K562 (cell line): ENCODE measurements around the gene LAIR1. TPM values are rescaled to one million over a fixed set of nuclear protein-coding genes. Genes with fewer than 3 reads are reported as not detected.

Experiments used
- ATAC-seq: fragments of 200-7000 bp; cut with Tn5 transposase; 3 replicates; pipeline ENCODE4 v1.9.1; 2020; ENCODE audit warnings: moderate library complexity
- BruUV-seq: library from RNA; stranded (reverse); fragments of 400-500 nt; replicated peaks from 2 replicates; lab custom pipeline; 2021; lab: Mats Ljungman, UMichigan
- CTCF ChIA-PET: fragments of 300-600 bp; formaldehyde crosslinking; extraction: SDS; loops from one replicate; lab custom pipeline; 2021; ENCODE audit warnings: low intra/inter-chr PET ratio; lab: Yijun Ruan, JAX
- POLR2A ChIA-PET: fragments of 300-600, 350-650 bp; sonication (Branson Sonifier 250); formaldehyde crosslinking; extraction: SDS; loops from one replicate; lab custom pipeline; 2021; ENCODE audit warnings: antibody characterized with exemption, inconsistent platforms; lab: Yijun Ruan, JAX
- DNase-seq, 4 experiments: peaks; one replicate each; pipeline versions ENCODE4 v3.0.0 to v3.0.0-alpha.2; 2011 to 2018; ENCODE audit warnings: low spot score in 3 of 4, mixed read lengths in 3 of 4; ENCODE audit errors: extremely low read depth in 1 of 4
- FAIRE-seq: peaks from 2 replicates; lab custom pipeline; 2011; peaks lifted over from hg19 to GRCh38; lab: Jason Lieb, UNC
- H2AFZ ChIP-seq: 2 replicates; pipeline ENCODE4 v1.6.0; 2011; ENCODE audit warnings: low read depth, low read length, control low read depth, inconsistent platforms
- H3K27ac ChIP-seq: fragments of 200-600 bp; 3 replicates; pipeline ENCODE4 v1.8.0; 2011; ENCODE audit warnings: low read depth, mild to moderate bottlenecking, control low read depth, inconsistent platforms, low read length, moderate library complexity, mixed read lengths; ENCODE audit errors: extremely low read depth
- H3K27me3 ChIP-seq, 2 experiments: fragments of 300-600 bp in 1 of 2; 2 replicates in 1 of 2; 3 replicates in 1 of 2; pipeline versions ENCODE4 v1.6.0 to v1.8.0; 2011; ENCODE audit warnings: inconsistent platforms in 2 of 2, low read length in 2 of 2, mild to moderate bottlenecking in 1 of 2, mixed read lengths in 1 of 2, moderate library complexity in 1 of 2; ENCODE audit not compliant: control insufficient read depth in 2 of 2, insufficient read depth in 2 of 2
- H3K36me3 ChIP-seq: fragments of 300-600 bp; 3 replicates; pipeline ENCODE4 v1.8.0; 2011; ENCODE audit warnings: mild to moderate bottlenecking, low read length, inconsistent platforms; ENCODE audit not compliant: control insufficient read depth, insufficient read depth
- H3K4me1 ChIP-seq, 2 experiments: fragments of 200-600 bp in 1 of 2; replicated peaks in 1 of 2; 2 replicates in 1 of 2; 3 replicates in 1 of 2; pipeline versions ENCODE4 v1.5.1 to v1.8.0; 2011; ENCODE audit warnings: inconsistent platforms in 2 of 2, low read length in 2 of 2, mild to moderate bottlenecking in 1 of 2, mixed read lengths in 1 of 2, moderate library complexity in 1 of 2; ENCODE audit not compliant: control insufficient read depth in 2 of 2, insufficient read depth in 2 of 2
- H3K4me2 ChIP-seq: 2 replicates; pipeline ENCODE4 v1.6.1; 2011; ENCODE audit warnings: low read length, control low read depth, inconsistent platforms, mixed read lengths; ENCODE audit not compliant: insufficient read depth
- H3K4me3 ChIP-seq: fragments of 200-600 bp; sonication (generic), shearing (Covaris generic); 2 replicates; pipeline ENCODE4 v1.5.1; 2016; ENCODE audit warnings: control low read depth, inconsistent platforms
- H3K79me2 ChIP-seq: fragments of 200-600 bp; 3 replicates; pipeline ENCODE4 v1.8.0; 2011; ENCODE audit warnings: low read length, inconsistent platforms; ENCODE audit not compliant: control insufficient read depth, insufficient read depth
- H3K9ac ChIP-seq, 2 experiments: 2 replicates each; pipeline versions ENCODE4 v1.6.0 to v1.6.1; 2011; ENCODE audit warnings: low read depth in 2 of 2, low read length in 2 of 2, control low read depth in 1 of 2, inconsistent platforms in 1 of 2, mild to moderate bottlenecking in 1 of 2, mixed read lengths in 1 of 2; ENCODE audit not compliant: insufficient read depth in 1 of 2
- H3K9me1 ChIP-seq: one replicate; pipeline ENCODE4 v1.6.0; 2011; ENCODE audit warnings: inconsistent platforms, mild to moderate bottlenecking, low read length, moderate library complexity; ENCODE audit not compliant: control insufficient read depth, insufficient read depth
- H3K9me3 ChIP-seq: replicated peaks from 2 replicates; pipeline ENCODE4 v1.5.1; 2011; ENCODE audit warnings: low read depth, low read length, inconsistent platforms; ENCODE audit not compliant: control insufficient read depth, insufficient read depth
- H4K20me1 ChIP-seq: replicated peaks from 2 replicates; pipeline ENCODE4 v1.6.1; 2011; ENCODE audit warnings: low read length, inconsistent platforms, mixed read lengths; ENCODE audit not compliant: control insufficient read depth, insufficient read depth
- HNRNPH1 ChIP-seq: fragments of 200-400 bp; formaldehyde crosslinking; optimal IDR thresholded peaks from 2 replicates; pipeline ENCODE3; 2017; ENCODE audit warnings: low read depth, mild to moderate bottlenecking, low read length, moderate library complexity
- NKRF ChIP-seq: fragments of 450-650 bp; IDR thresholded peaks from 2 replicates; pipeline ENCODE4 v1.6.1; 2016; ENCODE audit warnings: borderline replicate concordance
- WGBS: fragments of 100-300 bp; shearing (Covaris generic); methylation state at CpG from one replicate; pipeline ENCODE4 v1.1.6; 2016; ENCODE audit warnings: low coverage, mixed read lengths; ENCODE audit not compliant: insufficient coverage; ENCODE audit errors: missing lambda C conversion rate; 5-methylcytosine and 5-hydroxymethylcytosine counted together
- in situ Hi-C: fragments of 300-500 bp; cut with MboI; formaldehyde crosslinking; loops from 4 replicates; pipeline ENCODE4 v1.15.0; 2018; ENCODE audit warnings: inconsistent platforms, mixed read lengths
- intact Hi-C: fragments of 100-400 bp; cut with micrococcal nuclease; formaldehyde crosslinking; loops from 2 replicates; pipeline ENCODE4 v1.14.2; 2022
- polyA plus RNA-seq, 8 experiments: library from polyadenylated mRNA; depleted of rRNA in 4 of 8; stranded (reverse) in 5 of 8; unstranded in 3 of 8; fragments of >200 nt; fragmentation: Nextera tagmentation in 2 of 8; fragmentation: Illumina TruSeq in 1 of 8; extraction: Ambion mirVana in 2 of 8; extraction: Trizol in 1 of 8; gene quantifications; 2 replicates each; pipeline versions ENCODE4 v1.2.1 to v1.2.3, GENCODE V29; 2011 to 2014; ENCODE audit warnings: inconsistent platforms in 1 of 8, missing spikeins in 1 of 8
- total RNA-seq, 7 experiments: library from RNA; depleted of rRNA in 6 of 7; stranded (reverse); fragments of >200 nt in 6 of 7; fragmentation: Illumina TruSeq in 2 of 7; extraction: Trizol in 2 of 7; gene quantifications; 2 replicates each; pipeline versions ENCODE4 v1.2.1 to v1.2.3, GENCODE V29; 2011 to 2021; ENCODE audit warnings: low replicate concordance in 1 of 7

The LAIR1 gene
- total and polyA plus RNA-seq, 9 of the 15 experiments (the other 6 are each of a cell fraction or from before 2014, with no cell fraction given): 0.12 to 0.54 (median 0.24) TPM; not detected in 6

- Histone ChIP-seq H3K27me3 (peaks cover 2 to 46% of the 10 kb centered on the region in 2 experiments; a peak in 3 of 5 replicates), H3K36me3 (no peaks in the 10 kb centered on the region), H3K27ac (no peak overlapping the region), H2AFZ (no peak overlapping the region), H3K9me3 (no peaks in the 10 kb centered on the region), H4K20me1 (no peaks in the 10 kb centered on the region), H3K4me1 (peaks cover 0 to 3% of the 10 kb centered on the region in 2 experiments; a peak in 2 of 5 replicates), H3K79me2 (no peaks in the 10 kb centered on the region), H3K4me2 (no peak overlapping the region), H3K4me3 (no peak overlapping the region), H3K9me1 (no peaks in the 10 kb centered on the region), H3K9ac (no peak overlapping the region)
- in situ Hi-C loops: no loop called here
- no peak for TF ChIP-seq HNRNPH1
- no peak for TF ChIP-seq NKRF
- BruUV-seq: no TSS peak
- ChIA-PET POLR2A (no interaction called here), CTCF (interaction anchor here (0.5 kb wide), 1 partner anchor 24 kb away, joined by 3 read pairs; no protein-coding TSS in a partner anchor)
- intact Hi-C loops: no loop called here
- FAIRE-seq: no peak
- no peak for ATAC-seq
- WGBS: 1% methylated on average over 16 of the region's 16 CpGs
- no peak for DNase-seq
Measured at GRCh38 chr19:54357381-54357780, 7.3 kb downstream of the LAIR1 start.
